Osteoblast (primary cell): ENCODE measurements around the gene GPALPP1. TPM values are rescaled to one million over a fixed set of nuclear protein-coding genes. Genes with fewer than 3 reads are reported as not detected.
A peak's percentile ranks its signal among the peaks of the same experiment; 100 is the strongest.

Experiments
- DNase-seq: peaks from one replicate; pipeline ENCODE4 v3.0.0; 2011; ENCODE audit warnings: low spot score, mixed read lengths; ENCODE audit not compliant: insufficient read length; ENCODE audit errors: missing footprints
- H2AFZ ChIP-seq: 2 replicates; pipeline ENCODE4 v1.6.0; 2011; ENCODE audit warnings: mild to moderate bottlenecking, low read length
- H3K27ac ChIP-seq: 2 replicates; pipeline ENCODE4 v1.5.1; 2011; ENCODE audit warnings: mild to moderate bottlenecking, low read depth, low read length, moderate library complexity
- H3K27me3 ChIP-seq: 2 replicates; pipeline ENCODE4 v1.6.0; 2012; ENCODE audit warnings: mild to moderate bottlenecking, control low read depth, inconsistent platforms, low read length, moderate library complexity; ENCODE audit not compliant: insufficient read depth
- H3K36me3 ChIP-seq: 2 replicates; pipeline ENCODE4 v1.5.1; 2011; ENCODE audit warnings: mild to moderate bottlenecking, low read length, control low read depth, moderate library complexity; ENCODE audit not compliant: insufficient read depth
- H3K4me1 ChIP-seq: 2 replicates; pipeline ENCODE4 v1.5.1; 2011; ENCODE audit warnings: mild to moderate bottlenecking, low read length, control low read depth, moderate library complexity; ENCODE audit not compliant: insufficient read depth
- H3K4me2 ChIP-seq: 2 replicates; pipeline ENCODE4 v1.6.0; 2011; ENCODE audit warnings: mild to moderate bottlenecking, low read length; ENCODE audit not compliant: insufficient read depth
- H3K4me3 ChIP-seq: fragments of 200-600 bp; sonication (generic); 3 replicates; pipeline ENCODE4 v1.5.1; 2012; ENCODE audit warnings: mild to moderate bottlenecking, low read length, inconsistent platforms; ENCODE audit not compliant: insufficient read depth
- H3K79me2 ChIP-seq: 2 replicates; pipeline ENCODE4 v1.6.0; 2012; ENCODE audit warnings: mild to moderate bottlenecking, low read length, control low read depth, inconsistent platforms; ENCODE audit not compliant: insufficient read depth
- H3K9me3 ChIP-seq: 2 replicates; pipeline ENCODE4 v1.5.1; 2011; ENCODE audit warnings: low read depth, low read length, control low read depth
- H4K20me1 ChIP-seq: 2 replicates; pipeline ENCODE4 v1.6.0; 2012; ENCODE audit warnings: mild to moderate bottlenecking, low read length, control low read depth; ENCODE audit not compliant: insufficient read depth
- total RNA-seq: library from RNA; depleted of rRNA; stranded (reverse); fragments of >200 nt; gene quantifications from 2 replicates; pipeline ENCODE4 v1.2.3, GENCODE V29; 2012
- TF ChIP-seq, protein P1 (sequence below): IDR thresholded peaks from 2 replicates; pipeline ENCODE4 v1.5.1; 2011; ENCODE audit warnings: mild to moderate bottlenecking, low read depth, low read length, moderate library complexity; ENCODE audit errors: extremely low read depth

GPALPP1 gene
- total RNA-seq, 1 donor, result 25.0 TPM

GRCh38 chr13:44968434-44968815 is 20.9 kb upstream of the GPALPP1 start:
- H3K27ac ChIP-seq, result no peak overlapping the region
- no peaks in the 10 kb centered on the region for H4K20me1 ChIP-seq
- TF ChIP-seq, protein P1, sequence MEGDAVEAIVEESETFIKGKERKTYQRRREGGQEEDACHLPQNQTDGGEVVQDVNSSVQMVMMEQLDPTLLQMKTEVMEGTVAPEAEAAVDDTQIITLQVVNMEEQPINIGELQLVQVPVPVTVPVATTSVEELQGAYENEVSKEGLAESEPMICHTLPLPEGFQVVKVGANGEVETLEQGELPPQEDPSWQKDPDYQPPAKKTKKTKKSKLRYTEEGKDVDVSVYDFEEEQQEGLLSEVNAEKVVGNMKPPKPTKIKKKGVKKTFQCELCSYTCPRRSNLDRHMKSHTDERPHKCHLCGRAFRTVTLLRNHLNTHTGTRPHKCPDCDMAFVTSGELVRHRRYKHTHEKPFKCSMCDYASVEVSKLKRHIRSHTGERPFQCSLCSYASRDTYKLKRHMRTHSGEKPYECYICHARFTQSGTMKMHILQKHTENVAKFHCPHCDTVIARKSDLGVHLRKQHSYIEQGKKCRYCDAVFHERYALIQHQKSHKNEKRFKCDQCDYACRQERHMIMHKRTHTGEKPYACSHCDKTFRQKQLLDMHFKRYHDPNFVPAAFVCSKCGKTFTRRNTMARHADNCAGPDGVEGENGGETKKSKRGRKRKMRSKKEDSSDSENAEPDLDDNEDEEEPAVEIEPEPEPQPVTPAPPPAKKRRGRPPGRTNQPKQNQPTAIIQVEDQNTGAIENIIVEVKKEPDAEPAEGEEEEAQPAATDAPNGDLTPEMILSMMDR, result no peak
- peaks cover 24% of the 10 kb centered on the region for H3K4me1 ChIP-seq
- DNase-seq, result no peak
- H3K36me3 ChIP-seq, result peaks cover 10% of the 10 kb centered on the region
- no peaks in the 10 kb centered on the region for H3K9me3 ChIP-seq
- no peak overlapping the region for H3K4me3 ChIP-seq
- no peaks in the 10 kb centered on the region for H3K27me3 ChIP-seq
- no peak overlapping the region for H3K4me2 ChIP-seq
- peaks cover 11% of the 10 kb centered on the region for H3K79me2 ChIP-seq
- H2AFZ ChIP-seq, result no peak overlapping the region

DNA sequence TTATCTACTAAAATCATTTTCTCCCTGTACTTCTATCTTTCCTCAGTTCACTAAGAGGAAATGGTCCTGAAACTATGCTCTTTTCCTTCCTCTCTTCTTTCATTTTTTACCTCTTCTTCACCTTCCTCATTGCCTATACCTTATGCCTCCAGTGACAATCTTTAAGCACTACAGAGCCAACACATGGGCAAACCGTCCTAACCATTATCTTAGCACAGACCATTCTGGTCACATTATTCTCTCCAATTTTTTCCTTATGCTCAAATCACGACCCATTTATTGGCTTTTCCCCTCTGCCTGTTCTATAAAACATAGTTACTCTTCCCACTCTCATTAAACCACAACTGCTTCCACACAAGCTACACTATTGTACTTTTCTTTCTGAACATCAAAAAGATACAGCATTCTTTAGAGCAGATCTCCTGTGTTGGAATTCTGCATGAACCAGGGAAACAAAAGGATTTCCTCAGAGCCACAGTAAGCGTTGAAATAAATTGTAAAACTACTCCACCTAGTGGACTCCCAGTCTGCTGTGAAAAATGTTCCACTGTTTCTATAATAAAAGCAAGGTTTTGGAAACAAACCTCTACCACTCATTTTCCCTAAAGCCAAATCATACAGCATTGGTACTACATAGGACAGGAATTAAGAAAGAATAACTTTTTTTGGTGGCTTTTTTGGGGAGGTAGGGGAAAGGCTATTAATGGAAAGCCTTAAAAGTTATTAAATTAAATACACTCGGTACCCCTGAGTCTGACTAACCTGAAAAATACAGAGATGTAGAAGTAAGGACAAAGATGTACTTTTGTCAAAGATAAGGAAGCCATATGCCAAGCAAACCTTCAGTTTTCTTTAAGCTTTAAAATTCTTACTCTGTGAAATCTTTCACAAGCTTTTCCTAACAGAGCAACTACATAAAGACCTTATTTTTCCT is 19.5 kb upstream of the GPALPP1 start:
- H3K4me2 ChIP-seq, result peak overlapping the region; percentile 33

GRCh38 chr13:44971656-44972595 is 17.4 kb upstream of the GPALPP1 start:
- Histone ChIP-seq H2AFZ (no peak overlapping the region), H3K4me2 (no peak overlapping the region), H3K4me1 (peaks cover 30% of the 10 kb centered on the region), H3K36me3 (peaks cover 5% of the 10 kb centered on the region), H3K27me3 (no peaks in the 10 kb centered on the region), H3K9me3 (no peaks in the 10 kb centered on the region), H3K79me2 (peaks cover 11% of the 10 kb centered on the region), H3K27ac (peak overlapping the region; percentile 17), H4K20me1 (no peaks in the 10 kb centered on the region), H3K4me3 (no peak overlapping the region)
- DNase-seq, result no peak
- TF ChIP-seq, protein P1, result no peak

More for the DNA sequence above, 19.5 kb upstream of the GPALPP1 start:
- no peak overlapping the region for H3K4me3 ChIP-seq
- H4K20me1 ChIP-seq, result no peaks in the 10 kb centered on the region
- H3K79me2 ChIP-seq, result peaks cover 11% of the 10 kb centered on the region
- peaks cover 30% of the 10 kb centered on the region for H3K4me1 ChIP-seq
- peaks cover 3% of the 10 kb centered on the region for H3K36me3 ChIP-seq
- TF ChIP-seq, protein P1, result peak; percentile 81
- H3K9me3 ChIP-seq, result no peaks in the 10 kb centered on the region
- no peak overlapping the region for H3K27ac ChIP-seq
- DNase-seq, result no peak
- H2AFZ ChIP-seq, result peak overlapping the region; percentile 34
- no peaks in the 10 kb centered on the region for H3K27me3 ChIP-seq
